CD14-positive monocyte (primary cell): ENCODE measurements around the gene CAPSL. TPM values are rescaled to one million over a fixed set of nuclear protein-coding genes. Genes with fewer than 3 reads are reported as not detected.

Experiments used
- DNase-seq, 3 donors: peaks; one replicate each; pipeline ENCODE4 v3.0.0-alpha.2; 2011 to 2022
- H2AFZ ChIP-seq: 2 replicates; pipeline ENCODE4 v1.6.0; 2012; ENCODE audit warnings: mild to moderate bottlenecking, low read depth, low read length, inconsistent platforms; ENCODE audit not compliant: insufficient read depth, poor library complexity, severe bottlenecking
- H3K27ac ChIP-seq, 2 donors: 1 replicate in 1 of 2; 2 replicates in 1 of 2; pipeline ENCODE4 v1.5.1; 2012 to 2013; ENCODE audit warnings: low read length in 2 of 2, control low read depth in 1 of 2, inconsistent platforms in 1 of 2, low read depth in 1 of 2, mild to moderate bottlenecking in 1 of 2
- H3K27me3 ChIP-seq, 2 donors: one replicate each; pipeline versions ENCODE4 v1.6.0 to v1.6.1; 2011 to 2013; ENCODE audit warnings: low read length in 2 of 2; ENCODE audit not compliant: control insufficient read depth in 2 of 2, insufficient read depth in 2 of 2
- H3K36me3 ChIP-seq, 2 donors: replicated peaks in 1 of 2; 1 replicate in 1 of 2; 2 replicates in 1 of 2; pipeline versions ENCODE4 v1.5.1 to v1.6.1; 2012 to 2013; ENCODE audit warnings: low read length in 2 of 2, control low read depth in 1 of 2, inconsistent platforms in 1 of 2, mild to moderate bottlenecking in 1 of 2; ENCODE audit not compliant: insufficient read depth in 2 of 2, control insufficient read depth in 1 of 2
- H3K4me1 ChIP-seq, 2 donors: 1 replicate in 1 of 2; 2 replicates in 1 of 2; pipeline versions ENCODE4 v1.5.1 to v1.6.1; 2012 to 2013; ENCODE audit warnings: low read length in 2 of 2, control low read depth in 1 of 2, inconsistent platforms in 1 of 2, mild to moderate bottlenecking in 1 of 2, moderate library complexity in 1 of 2; ENCODE audit not compliant: insufficient read depth in 2 of 2, control insufficient read depth in 1 of 2
- H3K4me2 ChIP-seq: replicated peaks from 2 replicates; pipeline ENCODE3; 2012; ENCODE audit warnings: low read length, moderate library complexity, mild to moderate bottlenecking; ENCODE audit not compliant: poor library complexity, severe bottlenecking; ENCODE audit errors: extremely low read depth
- H3K4me3 ChIP-seq, 3 experiments: fragments of 200-600 bp in 1 of 3; sonication (generic) in 1 of 3; replicated peaks in 1 of 3; 1 replicate in 2 of 3; 2 replicates in 1 of 3; pipeline ENCODE4 v1.5.1; 2011 to 2013; ENCODE audit warnings: low read length in 3 of 3, mild to moderate bottlenecking in 3 of 3, control low read depth in 2 of 3, low read depth in 2 of 3, inconsistent platforms in 1 of 3, moderate library complexity in 1 of 3
- H3K79me2 ChIP-seq: 2 replicates; pipeline ENCODE4 v1.6.0; 2012; ENCODE audit warnings: mild to moderate bottlenecking, control low read depth, inconsistent platforms, low read length, moderate library complexity; ENCODE audit not compliant: insufficient read depth
- H3K9ac ChIP-seq: 2 replicates; pipeline ENCODE4 v1.6.0; 2017; ENCODE audit warnings: low read length, mild to moderate bottlenecking; ENCODE audit not compliant: insufficient read depth, poor library complexity, severe bottlenecking
- H3K9me3 ChIP-seq, 2 donors: replicated peaks in 1 of 2; 1 replicate in 1 of 2; 2 replicates in 1 of 2; pipeline versions ENCODE4 v1.5.1 to v1.6.1; 2012 to 2013; ENCODE audit warnings: low read length in 2 of 2, control low read depth in 1 of 2; ENCODE audit not compliant: control insufficient read depth in 1 of 2, insufficient read depth in 1 of 2
- H4K20me1 ChIP-seq: 2 replicates; pipeline ENCODE4 v1.6.0; 2012; ENCODE audit warnings: mild to moderate bottlenecking, low read length, control low read depth, moderate library complexity; ENCODE audit not compliant: insufficient read depth
- H3K27ac Mint-ChIP-seq, 7 donors: one replicate each; pipeline ENCODE4 v1.8.0; 2020; ENCODE audit warnings: mild to moderate bottlenecking in 7 of 7, mixed read lengths in 7 of 7, moderate library complexity in 6 of 7, inconsistent platforms in 2 of 7
- H3K27me3 Mint-ChIP-seq, 3 donors: one replicate each; pipeline ENCODE4 v1.8.0; 2021 to 2022; ENCODE audit warnings: low read depth in 3 of 3, mild to moderate bottlenecking in 3 of 3, mixed read lengths in 3 of 3, moderate library complexity in 3 of 3, inconsistent platforms in 1 of 3
- H3K36me3 Mint-ChIP-seq, 2 donors: one replicate each; pipeline ENCODE4 v1.8.0; 2020; ENCODE audit warnings: mixed read lengths in 2 of 2, inconsistent platforms in 1 of 2, mild to moderate bottlenecking in 1 of 2
- H3K4me1 Mint-ChIP-seq: one replicate; pipeline ENCODE4 v1.8.0; 2020; ENCODE audit warnings: mild to moderate bottlenecking, mixed read lengths
- H3K4me3 Mint-ChIP-seq, 2 donors: one replicate each; pipeline ENCODE4 v1.8.0; 2020; ENCODE audit warnings: mild to moderate bottlenecking in 2 of 2, mixed read lengths in 2 of 2, moderate library complexity in 1 of 2
- H3K9me3 Mint-ChIP-seq, 7 donors: one replicate each; pipeline ENCODE4 v1.8.0; 2020 to 2022; ENCODE audit warnings: mixed read lengths in 7 of 7, mild to moderate bottlenecking in 6 of 7, moderate library complexity in 6 of 7, inconsistent platforms in 2 of 7
- CTCF ChIP-seq: fragments of 200-600 bp; IDR thresholded peaks from one replicate; pipeline ENCODE4 v1.8.0; 2022; ENCODE audit warnings: antibody characterized with exemption, mild to moderate bottlenecking
- WGBS: methylation state at CpG from one replicate; pipeline ENCODE4 v1.1.5; 2013; ENCODE audit warnings: missing lambda C conversion rate; ENCODE audit not compliant: insufficient coverage; 5-methylcytosine and 5-hydroxymethylcytosine counted together
- intact Hi-C, 2 donors: fragments of 100-400 bp; cut with micrococcal nuclease; formaldehyde crosslinking; loops; one replicate each; pipeline versions ENCODE4 v1.15.0 to v1.15.1; 2023
- polyA plus RNA-seq, 3 donors: library from polyadenylated mRNA; depleted of rRNA in 1 of 3; unstranded in 2 of 3; stranded (reverse) in 1 of 3; fragments of 300-500 nt in 2 of 3; fragments of >200 nt in 1 of 3; fragmentation: Illumina TruSeq in 2 of 3; gene quantifications; 1 replicate in 2 of 3; 2 replicates in 1 of 3; pipeline ENCODE4 v1.2.3, GENCODE V29; 2012 to 2021

The CAPSL gene
- polyA plus RNA-seq, 3 donors, result not detected

- intact Hi-C loops, result no loop called here
- H3K9ac ChIP-seq, result no peak overlapping the region
- no peaks in the 10 kb centered on the region for H3K9me3 ChIP-seq
These were observed 17.5 kb downstream of the CAPSL start for GRCh38 chr5:35920890-35921289.

GRCh38 chr5:35919191-35919590 is 19.2 kb downstream of the CAPSL start:
- Histone ChIP-seq H2AFZ (no peak overlapping the region), H4K20me1 (no peaks in the 10 kb centered on the region), H3K27ac (no peak overlapping the region), H3K9ac (no peak overlapping the region), H3K9me3 (no peaks in the 10 kb centered on the region), H3K4me2 (no peak overlapping the region), H3K4me1 (no peaks in the 10 kb centered on the region), H3K4me3 (no peak overlapping the region), H3K27me3 (no peaks in the 10 kb centered on the region), H3K36me3 (no peaks in the 10 kb centered on the region), H3K79me2 (no peaks in the 10 kb centered on the region)
- Mint-ChIP-seq H3K36me3 (no peaks in the 10 kb centered on the region), H3K27ac (no peak overlapping the region), H3K9me3 (peaks cover 5 to 21% (median 14%) of the 10 kb centered on the region in 7 donors), H3K27me3 (peaks cover 0 to 4% (median 0%) of the 10 kb centered on the region in 3 donors), H3K4me1 (no peaks in the 10 kb centered on the region), H3K4me3 (no peak overlapping the region)
- TF ChIP-seq CTCF, result no peak
- intact Hi-C loops, result no loop called here
- no peak for DNase-seq
- 55% methylated on average over 2 of the region's 4 CpGs for WGBS

More at GRCh38 chr5:35920890-35921289, 17.5 kb downstream of the CAPSL start:
- no peak for TF ChIP-seq CTCF
- Histone ChIP-seq H2AFZ (no peak overlapping the region), H3K4me3 (no peak overlapping the region), H3K27me3 (no peaks in the 10 kb centered on the region), H3K79me2 (no peaks in the 10 kb centered on the region), H4K20me1 (no peaks in the 10 kb centered on the region), H3K4me1 (peaks cover 8 to 12% of the 10 kb centered on the region in 2 donors), H3K36me3 (no peaks in the 10 kb centered on the region), H3K27ac (no peak overlapping the region), H3K4me2 (no peak overlapping the region)
- peaks cover 2 to 8% (median 7%) of the 10 kb centered on the region in 3 donors for H3K27me3 Mint-ChIP-seq
- peaks cover 17% of the 10 kb centered on the region for H3K4me1 Mint-ChIP-seq
- H3K27ac Mint-ChIP-seq, result no peak overlapping the region
- WGBS, result 81% methylated on average over 11 of the region's 11 CpGs
- no peaks in the 10 kb centered on the region for H3K36me3 Mint-ChIP-seq
- H3K4me3 Mint-ChIP-seq, result no peak overlapping the region
- no peak for DNase-seq
- H3K9me3 Mint-ChIP-seq, result peaks cover 4 to 12% (median 9%) of the 10 kb centered on the region in 7 donors
